Sciatic nerve (tissue), 2 donors: ENCODE results near the gene NOD1. TPM values are rescaled to one million over a fixed set of nuclear protein-coding genes. Genes with fewer than 3 reads are reported as not detected.

Experiments
- ATAC-seq: fragments of 200-7000 bp; cut with Tn5 transposase; one replicate; pipeline ENCODE4 v1.9.1; 2020; ENCODE audit warnings: mild to moderate bottlenecking, moderate library complexity
- DNase-seq: peaks from one replicate; pipeline ENCODE4 v3.0.0-alpha.2; 2020; ENCODE audit warnings: low spot score
- intact Hi-C: fragments of 100-400 bp; cut with DNase I; formaldehyde crosslinking; loops from one replicate; pipeline ENCODE4 v1.14.2; 2022
- total RNA-seq: library from RNA; stranded (reverse); fragmentation: NEBNext Ultra II Directional; extraction: Animal tissue kit (Norgen Biotek cat#: 25700); gene quantifications from one replicate; pipeline ENCODE4 v1.2.1, GENCODE V29; 2021
- donor health status: DM: no; HTN: no; CAD: no.
- donor health status: DM: no; HTN: no; CAD: no.

NOD1 gene
- total RNA-seq, 1 donor from 2014 or later = 33.0 TPM

DNA sequence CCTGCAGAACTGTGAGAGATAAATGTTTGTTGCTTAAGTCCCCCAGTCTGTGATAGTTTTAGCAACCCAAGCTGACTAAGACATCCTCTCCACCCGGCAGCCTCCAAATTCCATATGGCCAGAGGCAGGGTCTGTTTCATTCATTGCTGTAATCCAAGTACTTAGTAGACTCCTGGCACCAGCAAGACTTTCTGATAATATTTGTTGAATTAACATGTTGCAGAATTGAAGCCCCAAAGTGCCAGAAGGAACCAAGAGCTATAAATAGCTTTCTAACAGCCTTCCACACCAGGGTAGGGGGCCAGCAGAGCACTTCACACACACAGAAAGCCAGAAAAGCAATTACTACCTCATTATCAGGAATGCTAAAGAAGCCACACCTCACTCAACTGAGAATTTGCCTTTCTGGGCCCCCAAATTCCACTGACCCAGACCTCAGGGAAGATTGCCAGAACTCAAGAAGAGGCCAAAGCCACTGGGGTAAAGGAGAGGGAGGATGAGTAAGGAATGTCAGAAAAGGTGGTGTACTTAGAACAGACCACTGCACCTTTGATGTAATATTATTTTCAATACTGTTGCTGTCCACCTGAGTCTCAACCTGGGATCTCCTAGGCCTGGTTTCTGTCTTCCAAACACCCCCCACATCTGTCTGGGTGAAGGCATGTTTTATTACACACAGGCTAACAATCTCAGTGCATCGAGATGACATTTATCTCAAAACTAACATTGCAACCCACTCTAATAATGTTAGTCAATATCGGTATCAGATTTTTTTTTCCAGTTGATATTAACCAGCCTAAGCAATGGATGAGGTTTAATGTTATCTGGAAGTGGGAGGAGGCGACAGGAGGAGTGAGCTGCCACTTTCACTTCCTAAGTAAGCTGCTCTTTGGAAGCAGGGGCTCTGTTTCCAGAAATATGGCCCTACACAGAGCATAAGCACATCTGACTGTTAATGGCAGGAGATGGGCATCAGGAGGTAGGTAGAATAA, 5.5 kb downstream of the NOD1 start:
- ATAC-seq (no peak), DNase-seq (no peak)
- intact Hi-C loops = no loop called here

DNA sequence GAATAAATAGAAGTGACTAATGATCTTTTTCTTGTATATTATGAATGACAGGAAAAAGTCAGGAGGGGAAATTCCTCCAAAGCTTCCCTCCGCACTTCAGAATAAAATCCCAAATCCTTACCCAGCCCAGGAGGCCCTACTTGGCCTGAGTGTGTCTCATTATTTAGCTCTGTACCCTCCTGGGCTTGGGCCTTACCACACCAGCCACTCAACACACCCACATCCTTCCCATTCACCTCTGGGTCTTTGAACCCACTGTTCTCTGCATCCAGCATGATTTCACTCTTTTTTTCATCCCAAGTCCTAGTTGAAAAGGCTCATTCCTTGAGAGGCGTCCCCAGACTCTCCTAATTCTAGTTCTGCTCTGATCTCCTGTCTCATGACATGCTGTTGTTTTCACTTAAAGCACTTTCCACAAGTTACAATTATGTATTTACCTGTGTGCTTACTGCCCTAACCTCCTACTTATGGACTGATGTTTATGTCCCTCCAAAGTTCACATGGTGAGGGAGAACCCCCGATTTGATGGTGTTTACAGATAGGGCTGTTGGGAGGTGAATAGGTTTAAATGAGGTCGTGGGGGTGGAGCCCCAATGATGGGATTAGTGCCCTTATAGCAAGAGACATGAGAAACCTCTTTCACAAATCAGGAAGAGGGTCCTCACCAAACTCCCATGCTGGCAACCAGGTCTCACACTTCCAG, 6.4 kb downstream of the NOD1 start:
- intact Hi-C loops = no loop called here
- ATAC-seq (no peak), DNase-seq (no peak)

DNA sequence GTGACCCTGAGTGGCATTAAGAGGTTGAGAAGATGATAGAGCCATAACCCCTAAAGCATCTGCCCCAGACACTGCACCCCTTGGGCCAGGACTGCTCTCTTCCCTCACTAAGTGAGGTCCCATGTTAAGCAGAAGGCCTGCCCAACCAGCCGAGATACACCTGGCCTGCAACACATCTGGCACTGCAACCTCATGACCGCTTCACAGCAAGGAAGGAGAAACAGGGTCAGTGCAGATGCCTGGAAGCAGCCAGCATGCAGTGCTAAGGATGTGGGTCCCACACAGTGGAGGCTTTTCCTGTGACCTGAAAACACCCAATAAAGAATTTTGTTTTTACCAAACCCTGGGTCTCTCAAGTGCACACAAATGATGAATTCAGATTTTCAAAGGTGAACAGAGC, 7.4 kb downstream of the NOD1 start:
- ATAC-seq = peak; percentile 10
- intact Hi-C loops = no loop called here
- DNase-seq = no peak

DNA sequence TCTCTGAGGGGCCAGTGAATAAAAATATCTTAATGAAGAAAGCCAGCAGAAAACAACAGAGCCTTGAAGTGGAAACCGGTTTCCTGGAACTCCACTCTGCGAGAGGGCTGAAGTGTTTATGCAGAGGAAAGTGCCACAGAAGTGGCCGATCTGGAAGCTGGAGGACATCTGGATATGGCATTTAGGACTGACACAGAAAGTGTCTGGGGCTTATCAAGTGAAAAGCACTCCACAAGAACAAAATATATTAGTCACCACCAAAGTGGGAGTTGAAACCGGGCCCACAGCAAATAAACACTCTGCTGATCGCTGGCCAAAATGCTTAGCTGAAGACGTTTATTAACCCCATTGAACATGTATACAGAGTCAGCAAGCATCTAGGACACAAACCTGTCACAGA, 7.8 kb downstream of the NOD1 start:
- DNase-seq (no peak), ATAC-seq (peak; percentile 29)
- intact Hi-C loops = no loop called here

DNA sequence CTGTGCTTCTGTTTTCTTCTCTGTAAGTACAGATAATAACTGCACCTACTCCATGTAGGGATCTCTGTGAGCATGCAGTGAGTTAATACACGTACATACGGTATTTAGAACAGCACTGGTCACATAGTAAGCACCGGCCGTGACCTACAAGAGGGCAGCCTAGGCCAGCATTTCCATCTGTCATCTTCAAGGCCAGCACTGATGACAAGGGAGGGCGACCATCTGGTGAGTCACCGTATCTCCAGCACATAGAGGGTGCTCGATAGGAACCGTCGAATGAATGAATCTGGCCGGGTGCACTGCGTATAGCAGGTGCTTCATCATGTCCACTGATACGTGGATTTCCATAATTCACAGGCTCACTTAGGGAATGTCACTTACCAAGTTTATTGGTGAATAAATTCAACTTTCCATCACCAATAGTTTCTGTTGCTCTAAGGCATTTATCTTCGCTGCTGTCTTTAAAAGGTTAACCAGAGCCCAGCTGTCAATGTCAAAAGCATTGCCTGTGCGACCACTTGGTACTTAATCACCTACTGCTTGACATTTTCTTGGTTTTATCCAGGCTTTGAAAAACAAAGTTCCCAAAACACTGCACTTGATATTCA, 8.3 kb downstream of the NOD1 start:
- no peak for DNase-seq
- peak; percentile 2 for ATAC-seq
- intact Hi-C loops = no loop called here

DNA sequence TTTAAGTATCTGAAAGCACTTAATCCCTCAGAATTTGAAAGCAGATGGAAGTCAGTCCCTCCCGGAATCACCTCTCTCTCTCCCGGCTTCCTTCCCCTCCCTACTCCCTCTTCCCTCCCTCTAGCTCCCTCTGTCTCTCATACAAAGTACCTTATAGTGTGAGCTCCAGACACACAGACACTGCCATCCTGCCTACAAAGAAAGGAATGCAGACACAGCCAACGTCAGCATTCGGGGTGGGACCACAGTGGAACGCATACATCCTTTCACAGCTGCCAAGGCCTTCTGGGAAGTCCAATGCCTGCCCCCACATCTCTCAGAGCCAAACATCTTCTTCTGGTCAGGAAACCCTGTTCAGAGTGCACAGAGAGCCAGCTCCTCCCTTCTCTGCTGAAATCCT, 9.3 kb downstream of the NOD1 start:
- intact Hi-C loops = no loop called here
- ATAC-seq (peak; percentile 89), DNase-seq (peak; percentile 87)

DNA sequence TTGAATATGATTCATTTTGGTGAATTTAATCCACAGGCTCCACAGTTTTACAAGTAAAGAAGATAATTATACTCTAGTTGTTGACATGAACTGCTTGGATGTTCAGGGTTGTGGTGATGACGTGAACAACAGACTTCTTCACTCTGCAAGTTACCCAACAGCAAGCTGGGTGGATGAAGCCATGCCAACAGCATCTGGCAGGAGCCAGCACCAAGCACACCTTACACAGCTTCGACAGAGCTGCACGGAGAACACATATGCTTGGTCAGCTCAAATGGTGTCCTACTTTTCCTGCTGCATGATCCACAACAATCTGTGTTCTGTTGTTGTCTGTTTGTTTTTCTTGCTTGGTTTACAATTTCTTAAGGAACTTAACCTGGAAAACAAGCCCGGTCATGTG, 9.8 kb downstream of the NOD1 start:
- ATAC-seq = peak; percentile 31
- intact Hi-C loops = no loop called here
- no peak for DNase-seq

DNA sequence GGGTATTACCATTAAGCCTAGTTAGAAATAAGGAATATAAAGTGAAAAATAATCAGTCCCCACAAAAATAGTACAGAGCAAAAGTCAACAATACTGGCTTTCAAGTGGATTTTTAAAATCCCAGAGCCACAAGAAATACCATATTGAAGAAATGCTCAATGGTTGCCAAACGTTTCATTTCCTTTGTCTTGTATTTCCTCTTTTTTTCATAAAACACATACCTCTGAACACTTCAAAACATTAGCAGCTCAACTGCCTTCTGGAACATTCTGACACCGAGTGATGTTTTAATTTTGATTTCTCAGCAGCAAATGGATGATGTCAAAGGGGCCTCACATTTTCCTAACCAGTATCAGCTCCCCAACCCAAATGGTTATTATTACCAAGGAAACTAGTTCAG, 10.5 kb downstream of the NOD1 start:
- DNase-seq (no peak), ATAC-seq (no peak)
- intact Hi-C loops = no loop called here

DNA sequence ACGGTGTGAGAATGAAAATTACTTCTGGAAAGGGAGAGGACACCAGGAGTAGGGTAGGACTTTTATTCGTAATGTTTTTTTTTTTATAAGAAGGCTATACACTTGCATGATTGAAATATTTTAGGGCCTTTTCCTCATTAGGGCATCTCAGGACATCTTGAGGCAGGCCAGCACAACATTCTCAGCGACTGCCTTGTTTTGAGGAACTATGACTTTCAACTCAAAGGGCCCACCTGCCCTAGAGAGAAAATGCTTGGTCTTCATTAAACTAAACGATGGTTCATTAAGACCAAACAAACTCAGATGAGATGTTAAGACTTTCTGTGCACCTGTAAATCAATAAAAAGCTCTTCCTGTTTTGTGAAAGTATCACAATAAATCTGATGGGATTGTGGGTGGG, 11.3 kb downstream of the NOD1 start:
- ATAC-seq (no peak), DNase-seq (no peak)
- intact Hi-C loops = no loop called here

DNA sequence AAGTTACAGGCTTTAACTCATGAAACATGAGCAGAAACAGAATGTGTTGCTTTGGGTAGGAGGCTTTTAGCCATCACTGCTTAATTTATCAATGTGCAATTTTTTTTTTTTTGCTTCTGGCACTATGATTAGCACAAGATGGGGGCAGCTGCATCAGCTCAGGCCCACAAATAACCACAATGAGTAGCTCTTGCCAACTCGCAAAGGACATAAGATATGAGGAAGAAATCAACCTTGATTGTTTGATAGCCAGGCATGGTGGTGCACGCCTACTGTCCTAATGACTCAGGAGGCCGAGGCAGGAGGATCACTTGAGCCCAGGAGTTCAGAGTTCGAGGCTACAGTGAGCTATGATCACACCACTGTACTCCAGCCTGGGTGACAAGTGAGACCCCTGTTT, 12.3 kb downstream of the NOD1 start:
- DNase-seq (no peak), ATAC-seq (no peak)

DNA sequence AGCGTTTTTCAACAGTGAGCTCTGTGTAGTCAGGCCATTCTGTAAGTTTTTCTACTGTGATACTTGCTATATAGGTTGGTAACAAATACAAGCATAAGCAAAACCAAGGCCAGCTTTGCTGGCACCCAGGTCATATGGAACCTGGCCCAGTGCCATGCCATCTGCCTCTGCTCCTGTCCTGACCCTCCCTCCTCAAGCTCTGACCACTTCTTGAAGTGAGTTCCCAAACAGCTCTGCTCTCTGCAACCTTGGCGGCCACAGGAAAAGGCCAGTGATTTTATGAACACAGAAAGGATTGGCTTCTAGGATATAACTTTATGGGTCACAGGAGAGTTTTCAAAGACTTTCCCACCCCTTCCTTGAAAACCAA, 12.8 kb downstream of the NOD1 start:
- DNase-seq (no peak), ATAC-seq (no peak)
- intact Hi-C loops = no loop called here

More for the DNA sequence above, 12.3 kb downstream of the NOD1 start:
- intact Hi-C loops = no loop called here

DNA sequence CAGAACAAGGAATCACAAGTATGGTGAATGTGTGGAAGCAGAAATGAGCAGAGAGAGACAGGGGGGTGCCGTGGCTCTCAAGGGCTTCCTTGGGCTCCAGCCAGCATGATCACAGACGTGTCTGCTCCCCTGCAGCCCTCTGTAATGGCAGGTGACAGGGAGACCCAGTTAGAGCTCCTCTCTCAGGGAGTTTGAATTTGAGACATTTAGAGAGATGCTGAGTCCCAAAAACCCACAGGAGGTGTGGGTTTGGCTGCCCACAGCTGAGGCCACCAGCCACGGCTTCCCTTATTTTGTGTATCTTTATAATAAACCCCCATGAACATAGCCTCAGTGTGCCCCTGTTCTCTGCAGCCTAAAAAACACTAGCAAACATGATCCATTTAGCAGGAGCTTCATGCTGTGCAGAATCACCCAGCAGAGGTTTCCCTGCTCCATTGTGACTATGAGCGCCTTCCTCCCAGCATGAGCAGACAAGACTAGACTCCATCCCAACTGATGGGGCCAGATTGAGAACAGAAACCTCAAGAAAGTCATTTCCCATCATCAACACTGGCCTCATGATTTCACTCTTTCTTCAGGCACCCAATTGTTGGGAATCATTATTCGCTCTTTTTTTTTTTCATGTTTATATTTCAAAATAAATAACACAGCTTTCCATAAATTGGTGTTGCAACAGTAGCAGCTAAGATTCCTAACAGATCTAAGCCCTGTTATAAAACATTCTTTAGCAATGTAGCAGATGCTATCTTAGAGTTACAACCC, 13.4 kb downstream of the NOD1 start:
- DNase-seq = no peak
- intact Hi-C loops = no loop called here
- ATAC-seq = no peak

DNA sequence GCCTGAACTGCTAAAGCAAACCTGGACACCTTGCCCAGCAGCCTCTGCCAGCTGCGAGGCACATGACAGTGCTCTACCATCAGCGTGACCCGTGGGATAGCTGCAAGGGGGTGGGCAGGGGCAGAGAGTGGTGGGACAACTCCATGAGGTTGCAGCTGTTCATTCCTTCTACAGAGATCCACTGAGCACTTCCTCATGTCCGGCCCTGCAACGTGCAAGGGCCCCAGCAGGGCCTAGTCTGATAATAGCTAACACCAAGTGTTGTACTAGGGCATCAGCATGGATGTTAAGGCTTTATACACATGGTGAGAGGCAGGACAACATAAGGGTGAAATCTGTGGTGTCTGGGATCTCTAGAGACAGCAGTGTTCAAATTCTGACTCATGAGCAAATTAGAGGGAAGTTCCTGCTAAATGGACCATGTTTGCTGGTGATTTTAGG, 14.3 kb downstream of the NOD1 start:
- ATAC-seq (no peak), DNase-seq (no peak)
- intact Hi-C loops = no loop called here

DNA sequence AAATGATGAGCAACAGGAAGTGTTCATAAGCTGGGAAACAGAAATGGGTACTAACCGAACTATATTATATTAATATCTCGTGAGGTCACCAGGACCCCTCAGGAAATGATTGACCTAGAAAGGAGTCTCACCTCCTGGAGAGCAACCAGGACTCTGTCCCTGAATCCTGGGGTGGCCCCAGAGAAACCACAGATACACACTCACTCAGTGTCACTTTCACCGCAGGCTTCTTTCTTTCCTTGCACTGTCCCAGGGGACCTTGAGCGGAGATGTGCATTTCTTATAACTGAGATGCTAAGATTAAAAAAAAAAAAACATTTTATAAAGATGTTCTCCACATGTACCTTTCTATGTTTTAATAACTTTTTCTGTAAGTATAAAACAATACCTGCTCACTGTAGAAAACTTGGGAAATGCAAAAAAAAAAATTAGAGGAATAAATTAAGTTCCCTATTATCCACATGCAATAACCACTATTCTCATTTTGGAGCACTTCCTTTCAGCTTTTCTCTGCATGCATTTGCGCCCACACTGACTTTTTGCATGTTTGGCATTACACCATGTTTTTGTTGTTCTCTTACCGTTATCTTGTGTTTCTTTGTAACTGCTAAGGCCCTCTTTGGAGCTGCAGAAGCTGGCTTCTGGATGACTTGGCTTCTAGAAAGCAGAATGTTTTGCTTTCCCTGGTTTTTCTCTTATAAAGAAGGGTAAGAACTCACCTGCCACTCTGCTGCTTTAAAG, 15.0 kb downstream of the NOD1 start:
- ATAC-seq (no peak), DNase-seq (no peak)
- intact Hi-C loops = no loop called here

DNA sequence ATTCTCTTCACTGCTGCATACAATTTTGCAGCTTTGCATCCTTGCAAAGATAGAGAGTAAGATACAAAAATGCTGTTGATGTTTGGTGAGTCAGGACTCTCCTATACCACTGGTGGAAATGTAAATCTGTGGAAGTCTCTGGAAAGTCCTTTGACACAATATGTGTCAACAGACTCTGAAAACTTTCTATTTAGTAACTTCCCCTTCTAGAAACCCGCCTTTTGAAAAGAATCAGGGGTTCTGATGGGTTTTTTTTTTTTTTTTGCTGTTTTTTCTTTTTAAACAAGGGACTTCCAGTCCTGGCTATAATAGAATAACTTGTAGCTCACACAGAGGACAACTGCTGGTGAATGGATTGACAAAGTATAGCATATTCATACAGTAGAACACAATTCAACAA, 16.4 kb downstream of the NOD1 start:
- intact Hi-C loops = no loop called here
- ATAC-seq = no peak

DNA sequence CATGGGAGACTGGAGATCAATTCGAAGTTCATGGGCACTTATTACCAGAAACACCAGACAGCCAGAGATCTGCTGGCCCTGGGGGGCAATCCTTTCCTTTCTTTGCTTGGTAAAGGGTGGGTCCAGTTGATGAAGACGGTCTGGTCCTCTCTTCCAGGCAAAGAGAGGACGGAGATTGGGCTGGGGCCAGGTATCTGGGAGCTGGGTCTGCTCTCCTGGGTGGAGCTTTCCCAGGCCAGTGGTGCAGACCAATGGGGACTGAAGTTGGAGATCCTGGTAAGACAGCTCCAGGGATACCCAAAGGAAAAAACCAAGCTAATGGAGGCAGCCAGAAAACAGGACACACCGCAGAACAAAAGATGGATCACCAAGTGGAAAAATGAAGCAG, 18.3 kb downstream of the NOD1 start:
- intact Hi-C loops = no loop called here
- ATAC-seq = peak; percentile 23

More for the DNA sequence above, 16.4 kb downstream of the NOD1 start:
- DNase-seq = no peak

DNA sequence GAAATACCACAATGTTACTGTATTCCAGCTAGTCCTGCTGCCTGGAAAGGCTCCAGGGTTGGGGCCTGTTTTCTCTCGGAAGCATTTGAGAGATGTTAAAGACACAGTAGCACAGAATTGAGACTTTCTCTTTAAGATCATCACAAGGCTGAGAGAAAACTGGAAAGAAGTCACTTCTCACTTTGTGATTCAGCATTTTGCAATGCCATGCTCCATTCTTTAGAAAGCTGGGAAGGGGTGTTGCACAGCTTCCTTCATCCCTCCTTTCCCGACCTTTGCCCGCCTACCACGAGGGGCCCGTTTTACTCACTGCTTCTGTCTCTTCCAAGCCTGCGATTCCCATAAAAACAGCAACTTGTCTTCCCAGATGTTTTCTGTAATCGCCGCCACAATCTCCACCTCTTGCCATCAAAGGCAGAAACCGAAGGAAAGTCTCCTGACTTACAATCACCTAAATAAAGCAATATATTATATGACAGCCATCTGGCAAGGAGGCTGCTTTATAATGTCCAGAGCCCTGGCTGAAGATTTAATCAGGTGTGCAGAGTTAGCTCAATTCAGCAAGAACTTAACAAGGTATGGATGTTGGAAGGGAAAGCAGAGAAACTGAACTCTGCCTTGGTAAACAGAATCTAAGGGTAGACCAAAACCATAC, 18.9 kb downstream of the NOD1 start:
- DNase-seq = peak; percentile 82
- peak; percentile 86 for ATAC-seq
- intact Hi-C loops = no loop called here

More for the DNA sequence above, 18.3 kb downstream of the NOD1 start:
- no peak for DNase-seq

DNA sequence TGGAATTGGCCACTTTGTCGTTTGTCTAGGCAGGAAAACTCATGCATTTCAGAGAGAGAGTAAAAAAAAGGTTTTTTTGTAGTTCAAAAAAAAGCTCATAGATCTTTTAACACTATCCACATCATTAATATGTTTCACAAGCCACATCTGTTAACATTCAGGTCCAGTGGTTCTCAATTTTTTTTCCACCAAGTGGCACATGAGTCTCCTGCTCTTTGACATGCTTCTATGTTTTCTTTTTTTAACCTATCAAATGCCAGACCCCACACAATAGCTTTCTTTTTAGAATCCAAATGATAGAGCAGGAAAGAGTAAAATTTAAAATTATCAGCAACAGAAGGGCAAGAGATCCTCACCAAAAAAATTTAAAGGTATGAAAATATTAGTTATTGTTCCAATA, 20.3 kb downstream of the NOD1 start:
- intact Hi-C loops = no loop called here
- ATAC-seq = peak; percentile 68
- no peak for DNase-seq
